ENCODE measurements around the gene KLHDC7B.
"Not testable (repeated sequence)": the region's sequence is repeated elsewhere in the genome, so short reads cannot be mapped to it uniquely, and the experiment has no call there.

The KLHDC7B gene

GRCh38 chr22:50531962-50532674, 13.6 kb upstream of the KLHDC7B start:
- peaks cover 41% of the 10 kb centered on the region for H3K4me1 ChIP-seq (ENCODE audit: control insufficient read depth, insufficient read depth, low read length)

DNA sequence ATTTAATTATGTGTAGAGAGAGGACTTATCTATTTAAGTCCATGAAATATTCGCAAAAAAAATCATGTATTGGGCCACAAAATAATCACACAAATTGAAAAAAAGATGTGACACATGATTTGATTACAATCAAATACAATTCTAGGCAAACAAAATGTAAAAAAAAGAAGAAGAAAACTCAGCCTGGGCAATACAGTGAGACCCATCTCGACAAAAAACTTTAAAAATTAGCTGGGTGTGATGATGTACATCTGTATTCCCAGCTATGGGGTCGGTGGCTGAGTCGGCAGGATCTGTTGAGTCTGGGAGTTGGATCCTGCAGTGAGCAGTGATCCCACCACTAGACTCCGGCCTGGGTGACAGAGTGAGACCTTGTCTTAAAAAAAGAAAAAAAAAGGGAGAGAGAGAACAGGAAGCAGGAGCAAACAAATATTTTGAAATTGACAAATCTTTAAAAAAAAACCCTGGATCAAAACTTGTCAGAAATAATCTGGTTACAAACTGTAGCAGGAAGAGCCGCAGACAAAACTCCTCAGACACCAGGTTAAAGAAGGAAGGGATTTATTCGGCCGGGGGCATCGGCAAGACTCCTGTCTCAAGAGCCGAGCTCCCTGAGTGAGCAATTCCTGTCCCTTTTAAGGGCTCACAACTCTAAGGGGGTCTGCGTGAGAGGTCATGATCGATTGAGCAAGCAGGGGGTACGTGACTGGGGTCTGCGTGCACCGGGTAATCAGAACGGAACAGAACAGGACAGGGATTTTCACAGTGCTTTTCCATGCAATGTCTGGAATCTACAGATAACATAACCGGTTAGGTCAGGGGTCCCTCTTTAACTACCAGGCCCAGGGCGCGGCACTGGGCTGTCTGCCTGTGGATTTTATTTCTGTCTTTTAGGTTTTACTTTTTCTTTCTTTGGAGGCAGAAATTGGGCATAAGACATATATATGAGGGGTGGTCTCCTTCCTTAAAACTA, 12.6 kb upstream of the KLHDC7B start:
- Histone ChIP-seq H3K4me1 (ENCODE audit: control insufficient read depth, insufficient read depth, low read length) (peaks cover 36% of the 10 kb centered on the region), H3K4me3 (ENCODE audit: low read length) (no peak overlapping the region), H3K27me3 (ENCODE audit: control insufficient read depth, insufficient read depth, low read length) (peaks cover 29% of the 10 kb centered on the region), H3K9me3 (replicated peaks; ENCODE audit: low read length) (no peaks in the 10 kb centered on the region), H3K36me3 (ENCODE audit: insufficient read depth, low read length) (no peaks in the 10 kb centered on the region), H3K4me2 (ENCODE audit: low read length) (no peak overlapping the region), H3K9ac (ENCODE audit: low read depth, low read length) (no peak overlapping the region)

More at GRCh38 chr22:50531962-50532674, 13.6 kb upstream of the KLHDC7B start:
- Histone ChIP-seq H3K4me2 (ENCODE audit: low read length) (peak overlapping the region; percentile 73), H3K9ac (ENCODE audit: low read depth, low read length) (peak overlapping the region; percentile 63), H3K27me3 (ENCODE audit: control insufficient read depth, insufficient read depth, low read length) (peaks cover 29% of the 10 kb centered on the region), H3K9me3 (replicated peaks; ENCODE audit: low read length) (no peaks in the 10 kb centered on the region), H3K4me3 (ENCODE audit: low read length) (peak overlapping the region; percentile 58), H3K36me3 (ENCODE audit: insufficient read depth, low read length) (no peaks in the 10 kb centered on the region)

- not testable (repeated sequence) for H3K9ac ChIP-seq (ENCODE audit: low read depth, low read length); H3K4me3 ChIP-seq (ENCODE audit: low read length)
Observed at GRCh38 chr22:50533856-50534711, 11.6 kb upstream of the KLHDC7B start.

GRCh38 chr22:50535113-50535512, 10.6 kb upstream of the KLHDC7B start:
- no peaks in the 10 kb centered on the region for H3K9me3 ChIP-seq (replicated peaks; ENCODE audit: low read length)
- H3K9ac ChIP-seq (ENCODE audit: low read depth, low read length), result no peak overlapping the region
- no peaks in the 10 kb centered on the region for H3K36me3 ChIP-seq (ENCODE audit: insufficient read depth, low read length)
- peaks cover 22% of the 10 kb centered on the region for H3K27me3 ChIP-seq (ENCODE audit: control insufficient read depth, insufficient read depth, low read length)
- H3K4me2 ChIP-seq (ENCODE audit: low read length), result no peak overlapping the region
- H3K4me3 ChIP-seq (ENCODE audit: low read length), result no peak overlapping the region
- H3K4me1 ChIP-seq (ENCODE audit: control insufficient read depth, insufficient read depth, low read length), result peaks cover 39% of the 10 kb centered on the region

More at GRCh38 chr22:50533856-50534711, 11.6 kb upstream of the KLHDC7B start:
- H3K4me1 ChIP-seq (ENCODE audit: control insufficient read depth, insufficient read depth, low read length), result peaks cover 42% of the 10 kb centered on the region
- H3K36me3 ChIP-seq (ENCODE audit: insufficient read depth, low read length); H3K4me2 ChIP-seq (ENCODE audit: low read length); H3K9me3 ChIP-seq (replicated peaks; ENCODE audit: low read length): not testable (repeated sequence)
- H3K27me3 ChIP-seq (ENCODE audit: control insufficient read depth, insufficient read depth, low read length), result peaks cover 29% of the 10 kb centered on the region

GRCh38 chr22:50536226-50536625, 9.5 kb upstream of the KLHDC7B start:
- H3K4me2 ChIP-seq (ENCODE audit: low read length), result no peak overlapping the region
- no peaks in the 10 kb centered on the region for H3K9me3 ChIP-seq (replicated peaks; ENCODE audit: low read length)
- H3K4me3 ChIP-seq (ENCODE audit: low read length), result no peak overlapping the region
- no peak overlapping the region for H3K9ac ChIP-seq (ENCODE audit: low read depth, low read length)
- H3K27me3 ChIP-seq (ENCODE audit: control insufficient read depth, insufficient read depth, low read length), result peaks cover 12% of the 10 kb centered on the region
- H3K36me3 ChIP-seq (ENCODE audit: insufficient read depth, low read length), result no peaks in the 10 kb centered on the region
- H3K4me1 ChIP-seq (ENCODE audit: control insufficient read depth, insufficient read depth, low read length), result peaks cover 31% of the 10 kb centered on the region

DNA sequence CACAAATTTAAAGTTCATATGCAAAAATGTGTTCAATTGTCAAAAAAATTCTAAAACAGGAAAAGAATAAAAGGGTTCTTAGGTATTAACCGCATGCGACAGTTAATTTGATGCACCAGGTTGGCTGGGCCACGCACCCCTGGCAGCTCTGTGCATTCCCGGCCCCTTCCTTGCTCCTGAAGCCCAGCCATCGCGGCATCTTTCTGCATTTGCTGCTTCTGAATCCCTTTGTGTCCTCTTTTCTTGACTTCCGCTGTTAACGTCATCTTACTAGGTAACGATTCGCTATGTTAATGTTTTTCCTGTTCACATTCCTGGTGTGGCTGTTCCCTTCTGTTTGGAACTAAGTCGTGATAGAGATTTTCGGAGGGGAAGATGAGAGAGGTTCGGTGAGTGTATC, 7.9 kb upstream of the KLHDC7B start:
- H3K4me2 ChIP-seq (ENCODE audit: low read length), result no peak overlapping the region
- H3K27me3 ChIP-seq (ENCODE audit: control insufficient read depth, insufficient read depth, low read length), result peaks cover 2% of the 10 kb centered on the region
- no peaks in the 10 kb centered on the region for H3K36me3 ChIP-seq (ENCODE audit: insufficient read depth, low read length)
- H3K4me1 ChIP-seq (ENCODE audit: control insufficient read depth, insufficient read depth, low read length), result peaks cover 27% of the 10 kb centered on the region
- no peak overlapping the region for H3K9ac ChIP-seq (ENCODE audit: low read depth, low read length)
- no peak overlapping the region for H3K4me3 ChIP-seq (ENCODE audit: low read length)
- no peaks in the 10 kb centered on the region for H3K9me3 ChIP-seq (replicated peaks; ENCODE audit: low read length)

- no peak overlapping the region for H3K4me3 ChIP-seq (ENCODE audit: low read length)
- no peaks in the 10 kb centered on the region for H3K9me3 ChIP-seq (replicated peaks; ENCODE audit: low read length)
- no peak overlapping the region for H3K4me2 ChIP-seq (ENCODE audit: low read length)
- H3K36me3 ChIP-seq (ENCODE audit: insufficient read depth, low read length), result no peaks in the 10 kb centered on the region
- H3K4me1 ChIP-seq (ENCODE audit: control insufficient read depth, insufficient read depth, low read length), result peaks cover 32% of the 10 kb centered on the region
- peaks cover 14% of the 10 kb centered on the region for H3K27me3 ChIP-seq (ENCODE audit: control insufficient read depth, insufficient read depth, low read length)
- no peak overlapping the region for H3K9ac ChIP-seq (ENCODE audit: low read depth, low read length)
Observed at GRCh38 chr22:50540381-50540780, 5.3 kb upstream of the KLHDC7B start.

GRCh38 chr22:50541667-50542026, 4.1 kb upstream of the KLHDC7B start:
- not testable (repeated sequence) for H3K4me3 ChIP-seq (ENCODE audit: low read length)

GRCh38 chr22:50542416-50542927, 3.2 kb upstream of the KLHDC7B start:
- peaks cover 35% of the 10 kb centered on the region for H3K27me3 ChIP-seq (ENCODE audit: control insufficient read depth, insufficient read depth, low read length)
- no peak overlapping the region for H3K4me2 ChIP-seq (ENCODE audit: low read length)
- no peak overlapping the region for H3K9ac ChIP-seq (ENCODE audit: low read depth, low read length)
- no peaks in the 10 kb centered on the region for H3K9me3 ChIP-seq (replicated peaks; ENCODE audit: low read length)
- no peaks in the 10 kb centered on the region for H3K36me3 ChIP-seq (ENCODE audit: insufficient read depth, low read length)
- peaks cover 32% of the 10 kb centered on the region for H3K4me1 ChIP-seq (ENCODE audit: control insufficient read depth, insufficient read depth, low read length)
- H3K4me3 ChIP-seq (ENCODE audit: low read length), result no peak overlapping the region

More at GRCh38 chr22:50541667-50542026, 4.1 kb upstream of the KLHDC7B start:
- not testable (repeated sequence) for H3K9ac ChIP-seq (ENCODE audit: low read depth, low read length); H3K9me3 ChIP-seq (replicated peaks; ENCODE audit: low read length); H3K36me3 ChIP-seq (ENCODE audit: insufficient read depth, low read length); H3K4me2 ChIP-seq (ENCODE audit: low read length)
- Histone ChIP-seq H3K4me1 (ENCODE audit: control insufficient read depth, insufficient read depth, low read length) (peaks cover 32% of the 10 kb centered on the region), H3K27me3 (ENCODE audit: control insufficient read depth, insufficient read depth, low read length) (peaks cover 27% of the 10 kb centered on the region)

DNA sequence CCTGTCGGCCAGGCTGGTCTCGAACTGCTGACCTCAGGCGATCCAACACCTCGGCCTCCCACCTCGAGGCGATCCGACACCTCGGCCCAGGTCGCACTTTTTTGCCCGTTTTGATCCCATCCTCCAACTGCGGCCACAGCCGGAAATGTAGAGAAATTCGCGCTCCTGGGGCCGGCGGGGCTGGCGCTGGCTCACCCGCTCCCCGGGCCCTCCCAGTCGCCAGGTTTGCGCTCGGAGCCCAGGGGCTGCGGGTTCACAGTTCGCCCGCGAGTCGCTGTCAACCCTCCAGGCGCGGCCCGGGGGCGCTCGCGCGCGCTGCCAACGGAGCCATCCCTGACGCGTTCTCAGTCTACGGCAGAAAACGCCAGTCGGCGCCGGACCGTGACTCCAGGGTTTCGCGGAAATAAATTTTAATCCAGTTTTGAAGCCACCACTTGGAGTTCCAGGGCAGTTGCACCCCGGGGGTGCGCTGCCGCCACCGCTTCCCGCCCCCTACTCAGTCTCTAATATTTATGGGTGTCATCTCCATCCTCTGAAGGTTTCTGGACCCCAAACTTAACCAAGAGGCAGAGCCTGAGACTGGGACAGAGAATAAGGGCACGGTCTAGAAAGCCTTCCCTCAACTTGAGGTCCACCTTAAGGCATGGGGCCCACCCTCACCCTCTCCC, 1.5 kb upstream of the KLHDC7B start:
- H3K27me3 ChIP-seq (ENCODE audit: control insufficient read depth, insufficient read depth, low read length), result peaks cover 50% of the 10 kb centered on the region
- peak overlapping the region; percentile 63 for H3K9ac ChIP-seq (ENCODE audit: low read depth, low read length)
- H3K4me2 ChIP-seq (ENCODE audit: low read length), result peak overlapping the region; percentile 81
- H3K4me1 ChIP-seq (ENCODE audit: control insufficient read depth, insufficient read depth, low read length), result peaks cover 26% of the 10 kb centered on the region
- H3K4me3 ChIP-seq (ENCODE audit: low read length), result peak overlapping the region; percentile 55
- H3K9me3 ChIP-seq (replicated peaks; ENCODE audit: low read length), result no peaks in the 10 kb centered on the region
- H3K36me3 ChIP-seq (ENCODE audit: insufficient read depth, low read length), result no peaks in the 10 kb centered on the region

All from skeletal muscle satellite cell (primary cell).